Measurements from ENCODE around the gene NAGA.

DNA sequence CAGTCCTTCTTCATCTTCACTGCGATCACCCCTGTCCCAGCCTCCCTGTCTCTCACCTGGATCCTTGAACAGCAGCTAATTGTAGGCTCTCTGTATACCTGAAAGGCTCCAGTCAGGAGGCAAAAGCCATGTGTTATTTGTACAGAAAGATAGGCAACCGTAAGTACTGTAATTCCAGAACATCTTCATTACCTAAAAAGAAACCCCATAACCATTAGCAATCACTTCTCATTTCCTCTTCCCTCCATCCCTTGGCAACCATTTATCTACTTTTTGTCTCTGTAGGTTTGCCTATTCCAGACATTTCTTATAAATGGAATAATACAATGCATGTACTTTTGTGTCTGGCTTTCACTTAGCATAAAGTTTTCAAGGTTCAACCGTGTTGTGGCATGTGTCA is 17.8 kb downstream of the NAGA start:
- TF ChIP-seq CTCF (IDR thresholded peaks at IDR 0.05) (no peak), POLR2A (IDR thresholded peaks at IDR 0.05) (no peak), POLR2AphosphoS5 (IDR thresholded peaks at IDR 0.05) (no peak)
